Measurements from ENCODE around the gene CERK. TPM values are rescaled to one million over a fixed set of nuclear protein-coding genes. Genes with fewer than 3 reads are reported as not detected.
A peak's percentile ranks its signal among the peaks of the same experiment; 100 is the strongest.
"Not testable (repeated sequence)": the region's sequence is repeated elsewhere in the genome, so short reads cannot be mapped to it uniquely, and the experiment has no call there.

The CERK gene
- total RNA-seq, 1 experiment from 2014 or later: 61.6 TPM

GRCh38 chr22:46739094-46739870 is 1.2 kb upstream of the CERK start:
- Histone ChIP-seq H3K27ac (no peak overlapping the region), H3K4me1 (replicated peaks) (peaks cover 21% of the 10 kb centered on the region), H3K27me3 (replicated peaks) (no peaks in the 10 kb centered on the region), H3K36me3 (peaks cover 17% of the 10 kb centered on the region), H3K4me3 (peak overlapping the region; percentile 99), H3K9me3 (replicated peaks) (peaks cover 4% of the 10 kb centered on the region; the same call in 1 of the 2 replicates)
- DNase-seq (ENCODE audit: low read depth in 1 of 2, low spot score in 2 of 2): peak; percentile 60 to 74

DNA sequence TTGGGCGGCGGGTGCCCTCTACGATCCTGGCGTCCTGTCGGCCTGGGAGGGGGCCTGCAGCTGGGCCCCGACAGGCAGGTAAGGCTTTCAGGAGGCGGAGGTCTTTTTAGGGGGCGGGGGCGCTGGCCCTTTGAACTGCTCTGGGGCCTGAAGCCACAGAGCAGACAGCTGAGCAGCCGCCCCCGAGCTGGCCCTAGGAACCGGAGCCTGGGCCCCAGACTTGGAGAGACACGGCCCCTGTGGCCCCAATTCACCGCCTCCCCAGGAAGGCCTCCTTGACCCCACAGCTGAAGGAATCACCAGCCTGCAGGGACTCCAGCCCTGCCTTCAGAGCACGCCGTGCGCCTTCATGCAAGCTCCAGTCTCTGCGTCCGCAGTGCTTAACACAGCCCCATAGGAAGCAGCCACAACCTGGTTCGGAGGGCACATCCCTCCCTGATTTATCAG is 618 bp upstream of the CERK start:
- H3K36me3 ChIP-seq: peaks cover 17% of the 10 kb centered on the region
- H3K9me3 ChIP-seq (replicated peaks): peaks cover 4% of the 10 kb centered on the region; the same call in 1 of the 2 replicates
- peak overlapping the region; percentile 99 for H3K4me3 ChIP-seq
- peak overlapping the region; percentile 68 for H3K27ac ChIP-seq
- DNase-seq (ENCODE audit: low read depth in 1 of 2, low spot score in 2 of 2): no peak
- H3K27me3 ChIP-seq (replicated peaks): no peaks in the 10 kb centered on the region
- H3K4me1 ChIP-seq (replicated peaks): peaks cover 21% of the 10 kb centered on the region

- DNase-seq (ENCODE audit: low read depth in 1 of 2, low spot score in 2 of 2): peak in 1 of 2 experiments; percentile 59
- H3K9me3 ChIP-seq (replicated peaks): no peaks in the 10 kb centered on the region
- no peaks in the 10 kb centered on the region for H3K27me3 ChIP-seq (replicated peaks)
- peaks cover 17% of the 10 kb centered on the region for H3K36me3 ChIP-seq
- H3K27ac ChIP-seq: peak overlapping the region; percentile 68
- peaks cover 21% of the 10 kb centered on the region for H3K4me1 ChIP-seq (replicated peaks)
- H3K4me3 ChIP-seq: peak overlapping the region; percentile 99
These were observed 712 bp downstream of the CERK start for GRCh38 chr22:46737105-46737975.

GRCh38 chr22:46736705-46737104 is 1.3 kb downstream of the CERK start:
- Histone ChIP-seq H3K9me3 (replicated peaks) (no peaks in the 10 kb centered on the region), H3K4me3 (peak overlapping the region; percentile 99), H3K27me3 (replicated peaks) (no peaks in the 10 kb centered on the region), H3K27ac (no peak overlapping the region), H3K36me3 (peaks cover 22% of the 10 kb centered on the region), H3K4me1 (replicated peaks) (peaks cover 25% of the 10 kb centered on the region)
- DNase-seq (ENCODE audit: low read depth in 1 of 2, low spot score in 2 of 2): no peak

- H3K27me3 ChIP-seq (replicated peaks): no peaks in the 10 kb centered on the region
- no peak overlapping the region for H3K4me3 ChIP-seq
- peaks cover 32% of the 10 kb centered on the region for H3K4me1 ChIP-seq (replicated peaks)
- H3K36me3 ChIP-seq: peaks cover 29% of the 10 kb centered on the region
- no peak overlapping the region for H3K27ac ChIP-seq
- DNase-seq (ENCODE audit: low read depth in 1 of 2, low spot score in 2 of 2): no peak
- no peaks in the 10 kb centered on the region for H3K9me3 ChIP-seq (replicated peaks)
These were observed 2.1 kb downstream of the CERK start for GRCh38 chr22:46735747-46736608.

DNA sequence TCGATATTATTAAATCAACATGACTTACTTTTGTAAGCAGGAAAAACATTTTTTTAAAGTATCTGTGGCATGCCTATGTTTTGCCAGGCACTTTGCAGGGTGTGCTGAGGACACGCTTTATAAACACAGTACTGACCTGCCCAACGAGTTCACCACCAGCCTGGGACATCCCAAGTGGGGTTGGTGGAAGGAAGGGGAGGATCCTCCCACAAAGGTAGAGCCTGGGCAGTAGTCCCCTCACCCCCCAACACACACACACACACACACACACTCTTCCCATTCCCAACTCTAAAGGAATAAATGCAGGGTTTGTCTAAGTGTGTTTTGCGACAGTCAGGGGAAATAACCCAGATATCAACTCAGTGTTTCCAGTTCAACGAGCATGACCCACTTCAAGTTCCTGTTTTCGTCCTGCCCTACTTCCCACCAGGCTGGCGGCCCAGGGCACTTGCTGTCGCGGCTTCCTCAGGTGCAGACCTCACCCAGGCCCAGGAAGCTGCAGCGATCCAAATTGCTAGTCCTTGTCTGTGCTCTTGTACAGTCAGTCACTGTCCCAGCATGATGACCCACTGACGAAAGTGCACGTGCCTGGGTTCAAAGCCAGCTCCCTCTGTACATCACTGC is 3.1 kb downstream of the CERK start:
- Histone ChIP-seq H3K27ac (no peak overlapping the region), H3K4me3 (no peak overlapping the region)
- no peak for DNase-seq (ENCODE audit: low read depth in 1 of 2, low spot score in 2 of 2)

DNA sequence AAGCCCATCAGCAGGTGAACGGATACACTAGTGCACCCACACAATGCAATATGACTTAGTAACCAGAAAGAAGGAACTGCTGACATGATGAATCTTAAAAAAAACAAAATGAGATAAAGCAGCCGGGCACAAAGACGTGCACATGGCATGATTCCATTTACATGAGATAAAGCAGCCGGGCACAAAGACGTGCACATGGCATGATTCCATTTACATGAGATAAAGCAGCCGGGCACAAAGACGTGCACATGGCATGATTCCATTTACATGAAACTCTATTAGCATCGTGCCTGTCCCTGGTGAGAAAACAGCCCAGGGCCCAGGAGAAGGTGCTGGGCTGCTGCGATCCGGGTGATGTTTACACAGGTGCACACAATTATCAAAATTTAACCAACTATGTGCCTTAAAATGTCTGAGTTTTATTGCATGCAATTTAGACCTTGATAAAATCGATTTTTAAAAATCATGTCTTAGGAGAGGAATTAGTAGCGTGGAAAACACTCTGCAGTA is 3.8 kb downstream of the CERK start:
- H3K27ac ChIP-seq; H3K9me3 ChIP-seq (replicated peaks); H3K27me3 ChIP-seq (replicated peaks); DNase-seq (ENCODE audit: low read depth in 1 of 2, low spot score in 2 of 2); H3K4me3 ChIP-seq: not testable (repeated sequence)
- H3K4me1 ChIP-seq (replicated peaks): peaks cover 29% of the 10 kb centered on the region
- H3K36me3 ChIP-seq: peaks cover 32% of the 10 kb centered on the region

More for the DNA sequence above, 3.1 kb downstream of the CERK start:
- Histone ChIP-seq H3K27me3 (replicated peaks) (no peaks in the 10 kb centered on the region), H3K4me1 (replicated peaks) (peaks cover 32% of the 10 kb centered on the region), H3K36me3 (peaks cover 32% of the 10 kb centered on the region), H3K9me3 (replicated peaks) (no peaks in the 10 kb centered on the region)

DNA sequence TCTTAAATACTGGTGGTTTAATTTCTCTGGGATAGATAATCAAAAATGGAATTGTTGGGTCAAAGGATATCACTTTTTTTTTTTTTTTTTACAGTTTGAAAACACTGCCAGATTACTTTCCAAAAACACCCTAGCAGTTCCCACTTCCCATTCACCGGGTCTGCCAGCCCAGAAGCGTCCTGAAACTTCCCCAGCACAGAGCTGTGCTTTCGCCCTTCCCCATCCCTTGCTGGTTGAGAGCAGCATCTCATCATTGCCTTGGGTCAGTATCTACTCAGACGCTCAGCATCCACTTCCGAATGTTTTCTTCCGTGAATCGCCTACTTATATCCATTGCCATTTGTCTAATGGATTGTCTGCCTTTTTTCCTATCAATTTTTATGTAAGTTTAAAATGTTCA is 5.5 kb downstream of the CERK start:
- peaks cover 37% of the 10 kb centered on the region for H3K36me3 ChIP-seq
- no peak overlapping the region for H3K27ac ChIP-seq
- H3K9me3 ChIP-seq (replicated peaks): no peaks in the 10 kb centered on the region
- H3K4me1 ChIP-seq (replicated peaks): peaks cover 19% of the 10 kb centered on the region
- no peaks in the 10 kb centered on the region for H3K27me3 ChIP-seq (replicated peaks)
- no peak overlapping the region for H3K4me3 ChIP-seq
- no peak for DNase-seq (ENCODE audit: low read depth in 1 of 2, low spot score in 2 of 2)

DNA sequence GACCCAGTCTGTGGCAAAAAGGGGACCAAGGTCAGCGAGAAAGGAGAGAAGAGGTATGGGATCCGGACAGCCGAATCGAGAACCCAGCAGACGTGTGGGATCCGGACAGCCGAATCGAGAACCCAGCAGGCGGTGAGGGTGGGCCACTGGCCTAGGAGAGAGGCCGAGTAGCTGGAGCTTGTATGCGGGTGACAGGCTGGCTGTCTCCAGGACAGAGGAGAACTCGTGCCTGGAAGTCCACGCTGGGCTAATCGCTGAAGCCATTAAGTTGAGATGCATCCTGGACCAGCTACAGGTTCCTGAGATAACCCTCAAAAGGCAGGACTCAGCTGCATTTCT is 6.0 kb downstream of the CERK start:
- no peak for DNase-seq (ENCODE audit: low read depth in 1 of 2, low spot score in 2 of 2)
- Histone ChIP-seq H3K27ac (no peak overlapping the region), H3K4me1 (replicated peaks) (peaks cover 19% of the 10 kb centered on the region), H3K36me3 (peaks cover 34% of the 10 kb centered on the region), H3K4me3 (no peak overlapping the region), H3K27me3 (replicated peaks) (no peaks in the 10 kb centered on the region), H3K9me3 (replicated peaks) (no peaks in the 10 kb centered on the region)

GRCh38 chr22:46731246-46732040 is 6.6 kb downstream of the CERK start:
- Histone ChIP-seq H3K27me3 (replicated peaks) (no peaks in the 10 kb centered on the region), H3K27ac (no peak overlapping the region), H3K9me3 (replicated peaks) (no peaks in the 10 kb centered on the region), H3K36me3 (peaks cover 31% of the 10 kb centered on the region), H3K4me1 (replicated peaks) (peaks cover 17% of the 10 kb centered on the region), H3K4me3 (no peak overlapping the region)
- peak; percentile 43 to 74 for DNase-seq (ENCODE audit: low read depth in 1 of 2, low spot score in 2 of 2)

- H3K4me3 ChIP-seq: no peak overlapping the region
- no peaks in the 10 kb centered on the region for H3K27me3 ChIP-seq (replicated peaks)
- peaks cover 29% of the 10 kb centered on the region for H3K36me3 ChIP-seq
- peaks cover 23% of the 10 kb centered on the region for H3K4me1 ChIP-seq (replicated peaks)
- no peak for DNase-seq (ENCODE audit: low read depth in 1 of 2, low spot score in 2 of 2)
- H3K9me3 ChIP-seq (replicated peaks): no peaks in the 10 kb centered on the region
- no peak overlapping the region for H3K27ac ChIP-seq
These were observed 7.3 kb downstream of the CERK start for GRCh38 chr22:46730568-46731245.

DNA sequence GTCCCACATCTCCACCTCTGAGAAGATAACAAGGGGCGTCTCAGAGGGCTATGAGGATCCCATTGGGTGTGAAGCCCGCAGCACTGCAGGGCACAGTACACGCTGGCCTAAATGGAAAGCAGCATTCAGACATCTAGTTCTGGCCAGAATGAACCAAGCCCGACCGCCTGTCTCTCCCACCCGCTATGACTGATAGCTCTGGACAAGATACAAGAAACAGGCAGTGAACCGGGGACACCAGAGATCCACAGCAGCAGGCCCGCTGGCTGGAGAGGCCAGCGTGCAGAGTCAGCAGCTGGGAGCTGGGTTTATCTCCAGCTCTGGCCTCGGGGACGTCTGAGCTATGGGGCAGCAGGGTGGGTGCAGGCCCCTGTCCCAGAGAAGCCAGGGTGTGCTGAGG is 9.6 kb downstream of the CERK start:
- Histone ChIP-seq H3K4me3 (no peak overlapping the region), H3K4me1 (replicated peaks) (peaks cover 23% of the 10 kb centered on the region), H3K27ac (no peak overlapping the region), H3K27me3 (replicated peaks) (no peaks in the 10 kb centered on the region), H3K36me3 (peaks cover 44% of the 10 kb centered on the region), H3K9me3 (replicated peaks) (no peaks in the 10 kb centered on the region)
- no peak for DNase-seq (ENCODE audit: low read depth in 1 of 2, low spot score in 2 of 2)
